Measurements from ENCODE around the gene EIF1AD.
"Not testable (repeated sequence)": the region's sequence is repeated elsewhere in the genome, so short reads cannot be mapped to it uniquely, and the experiment has no call there.

The EIF1AD gene

DNA sequence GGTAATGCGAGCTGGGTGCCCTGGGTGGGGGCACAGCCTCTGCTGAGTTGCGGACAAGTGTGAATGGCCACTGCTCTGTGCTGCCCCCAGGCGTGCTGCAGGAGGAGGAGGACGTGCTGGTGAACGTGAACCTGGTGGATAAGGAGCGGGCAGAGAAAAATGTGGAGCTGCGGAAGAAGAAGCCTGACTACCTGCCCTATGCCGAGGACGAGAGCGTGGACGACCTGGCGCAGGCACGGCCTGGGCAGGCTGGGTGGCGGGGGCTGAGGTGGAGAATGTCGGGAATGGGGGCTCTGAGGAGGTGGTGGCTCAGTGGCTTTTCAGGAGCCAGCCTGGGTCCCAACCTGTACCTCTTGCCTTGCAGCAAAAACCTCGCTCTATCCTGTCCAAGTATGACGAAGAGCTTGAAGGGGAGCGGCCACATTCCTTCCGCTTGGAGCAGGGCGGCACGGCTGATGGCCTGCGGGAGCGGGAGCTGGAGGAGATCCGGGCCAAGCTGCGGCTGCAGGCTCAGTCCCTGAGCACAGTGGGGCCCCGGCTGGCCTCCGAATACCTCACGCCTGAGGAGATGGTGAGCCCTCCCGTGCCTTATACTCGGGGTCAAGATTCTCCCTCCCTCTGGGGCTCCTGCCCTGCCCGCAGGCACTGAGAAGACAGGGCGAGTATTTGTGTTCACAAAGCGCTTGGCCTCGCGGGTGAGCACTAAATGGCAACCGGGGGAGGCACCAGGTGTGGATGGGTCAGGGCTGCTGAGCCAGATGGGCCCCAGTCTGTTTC, 35.8 kb downstream of the EIF1AD start:
- no peak for DNase-seq

- no peak for DNase-seq
Measured at GRCh38 chr11:65964906-65965305, 37.1 kb downstream of the EIF1AD start.

GRCh38 chr11:65962141-65962564, 39.8 kb downstream of the EIF1AD start:
- DNase-seq, result no peak

GRCh38 chr11:65961267-65962140, 40.5 kb downstream of the EIF1AD start, which contains the start of gene SART1:
Gene SART1 (plus strand): TSS chr11:65961734. CDS start chr11:65961781, 47 bp downstream.
- DNase-seq, result peak; percentile 92 to 94

DNA sequence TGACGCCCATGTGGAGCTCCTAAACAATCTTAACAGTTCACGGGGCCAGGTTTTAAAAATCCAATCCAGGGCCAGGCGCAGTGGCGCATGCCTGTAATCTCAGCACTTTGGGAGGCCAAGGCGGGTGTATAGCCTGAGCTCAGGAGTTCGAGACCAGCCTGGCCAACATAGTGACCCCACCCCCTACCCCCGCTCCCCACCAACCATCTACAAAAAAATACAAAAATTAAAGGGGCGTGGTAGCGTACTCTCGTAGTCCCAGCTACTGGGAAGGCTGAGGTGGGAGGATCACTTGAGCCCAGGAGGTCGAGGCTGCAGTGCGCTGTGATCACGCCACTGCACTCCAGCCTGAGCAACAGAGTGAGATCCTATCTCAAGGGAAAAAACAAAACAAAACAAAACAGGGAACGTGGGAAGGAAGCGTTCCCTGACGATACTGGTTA, 41.1 kb downstream of the EIF1AD start:
- no peak for DNase-seq

DNA sequence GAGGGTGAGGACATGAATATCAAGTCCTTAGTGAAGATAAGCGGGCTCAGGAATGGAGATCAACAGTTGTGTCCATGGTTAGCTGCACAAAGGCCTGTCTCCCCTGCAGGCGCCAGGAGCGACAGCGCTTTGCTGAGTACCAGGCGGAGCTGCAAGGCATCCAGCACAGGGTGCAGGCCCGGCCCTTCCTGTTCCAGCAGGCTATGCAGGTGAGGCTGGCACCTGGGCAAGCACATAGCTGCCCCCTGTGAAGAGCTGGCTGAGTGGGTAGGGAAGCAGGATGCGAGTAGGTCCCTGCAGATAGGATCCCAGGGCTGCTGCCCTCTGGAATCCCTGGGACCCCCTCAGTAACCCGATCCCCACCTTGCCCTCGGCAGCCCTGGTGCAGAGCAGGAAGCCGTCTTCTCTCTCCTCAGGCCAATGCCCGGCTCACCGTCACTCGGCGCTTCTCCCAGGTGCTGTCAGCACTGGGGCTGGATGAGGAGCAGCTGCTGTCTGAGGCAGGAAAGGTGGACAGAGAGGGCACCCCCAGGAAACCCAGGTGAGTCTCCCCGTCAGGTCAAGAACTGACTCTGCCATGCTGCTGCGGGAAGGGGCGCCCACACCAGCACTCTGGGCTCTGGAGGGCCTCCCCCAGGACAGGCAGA, 43.1 kb downstream of the EIF1AD start:
- DNase-seq, result no peak

- DNase-seq, result no peak
Measured at GRCh38 chr11:65958291-65958690, 43.7 kb downstream of the EIF1AD start.

DNA sequence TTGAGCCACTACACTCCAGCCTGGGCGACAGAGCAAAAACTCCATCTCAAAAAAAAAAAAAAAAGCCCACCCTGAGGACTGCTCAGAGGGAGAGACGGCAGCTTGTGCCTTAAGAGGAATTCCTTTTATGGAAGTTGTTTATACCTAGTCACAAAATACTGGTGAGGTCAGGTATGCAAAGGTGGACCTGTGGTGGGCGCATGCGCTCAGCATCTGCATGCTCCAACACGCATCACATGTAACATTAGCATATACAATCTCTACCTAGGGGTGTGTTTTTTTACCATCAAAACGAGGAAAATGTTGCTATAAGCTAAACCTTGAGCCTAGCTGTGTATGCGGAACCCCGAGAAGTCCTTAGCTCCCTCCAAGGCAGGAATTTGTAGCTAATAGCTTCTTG, 47.2 kb downstream of the EIF1AD start:
- DNase-seq, result no peak

DNA sequence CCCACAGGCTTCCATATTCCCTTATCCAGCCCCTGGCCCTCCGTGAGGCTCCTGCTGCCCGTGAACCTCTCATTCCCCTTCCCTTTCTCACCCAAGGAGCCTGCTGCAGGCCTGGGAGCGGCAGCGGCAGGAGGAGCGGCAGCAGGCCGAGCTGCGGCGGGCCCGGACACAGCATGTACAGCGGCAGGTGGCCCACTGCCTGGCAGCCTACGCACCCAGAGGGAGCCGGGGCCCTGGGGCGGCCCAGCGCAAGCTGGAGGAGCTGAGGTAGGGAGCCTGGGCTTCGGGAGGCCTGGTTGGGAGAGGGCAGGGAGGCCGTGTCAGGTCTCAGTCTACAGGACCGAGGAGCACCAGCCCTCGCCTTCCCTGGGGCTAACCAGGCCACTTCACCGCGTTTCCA, 48.5 kb downstream of the EIF1AD start:
- DNase-seq, result no peak

DNA sequence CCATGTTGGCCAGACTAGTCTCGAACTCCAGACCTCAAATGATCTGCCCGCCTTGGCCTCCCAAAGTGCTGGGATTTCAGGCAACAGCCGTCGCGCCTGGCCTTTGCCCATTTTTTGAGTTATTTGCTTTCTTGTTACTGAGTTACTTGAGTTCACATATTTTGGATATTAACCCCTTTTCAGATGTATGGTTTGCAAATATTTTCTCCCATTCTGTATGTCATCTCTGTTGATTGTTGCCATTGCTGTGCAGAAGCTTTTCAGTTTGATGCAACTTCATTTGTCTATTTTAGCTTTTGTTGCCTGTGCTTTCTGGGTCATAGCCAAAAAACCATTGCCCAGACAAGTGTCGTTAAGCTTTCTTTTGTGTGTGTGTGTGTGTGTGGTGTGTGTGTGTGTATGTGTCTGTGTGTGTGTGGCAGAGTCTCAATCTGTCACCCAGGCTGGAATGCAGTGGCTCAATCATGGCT, 49.9 kb downstream of the EIF1AD start:
- no peak for DNase-seq

GRCh38 chr11:65951641-65952040, 50.3 kb downstream of the EIF1AD start:
- DNase-seq, result not testable (repeated sequence)

GRCh38 chr11:65950711-65951110, 51.2 kb downstream of the EIF1AD start:
- not testable (repeated sequence) for DNase-seq

DNA sequence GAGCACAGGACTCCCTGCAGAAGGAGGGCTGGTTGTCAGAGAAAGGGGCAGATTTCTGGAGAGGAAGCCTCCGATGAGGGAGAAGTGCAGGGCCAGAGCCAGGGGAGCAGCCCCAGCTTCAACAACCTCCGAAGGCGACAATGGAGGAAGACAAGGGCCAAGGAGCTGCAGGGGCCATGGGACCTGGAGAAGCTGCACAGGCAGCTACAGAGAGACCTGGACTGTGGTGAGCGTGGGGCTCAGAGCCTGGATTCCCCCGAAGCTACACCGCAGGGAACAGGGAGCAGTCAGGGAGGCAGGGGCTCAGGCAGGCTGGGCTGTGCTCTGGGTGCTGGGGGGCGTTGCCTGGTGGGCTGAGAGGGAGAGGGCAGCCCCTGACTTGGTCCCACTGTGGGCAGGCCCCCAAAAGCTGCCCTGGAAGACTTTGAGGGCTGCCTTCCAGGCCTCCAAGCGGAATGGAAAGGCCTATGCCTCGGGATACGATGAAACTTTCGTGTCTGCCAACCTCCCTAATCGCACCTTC, 54.3 kb downstream of the EIF1AD start:
- DNase-seq, result no peak

DNA sequence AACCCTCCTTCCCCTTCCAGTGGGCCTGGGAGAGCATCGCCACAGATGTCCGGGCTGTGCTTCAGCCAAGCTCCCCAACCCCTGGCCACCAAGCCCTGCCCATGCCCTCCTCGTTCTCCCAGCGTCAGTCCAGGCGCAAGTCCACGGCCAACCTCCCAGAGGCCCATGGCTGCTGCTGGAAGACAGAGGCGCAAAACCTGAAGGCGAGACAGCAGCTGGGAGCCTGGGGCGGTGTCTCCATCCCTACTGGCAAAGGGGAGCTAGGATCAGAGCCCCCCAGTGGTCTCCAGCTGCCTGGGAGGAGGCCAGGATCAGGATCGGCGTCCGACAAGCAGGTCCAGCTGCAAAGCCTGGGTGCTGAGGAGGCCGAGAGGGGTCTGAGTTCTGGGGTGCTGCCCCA, 54.8 kb downstream of the EIF1AD start:
- no peak for DNase-seq

DNA sequence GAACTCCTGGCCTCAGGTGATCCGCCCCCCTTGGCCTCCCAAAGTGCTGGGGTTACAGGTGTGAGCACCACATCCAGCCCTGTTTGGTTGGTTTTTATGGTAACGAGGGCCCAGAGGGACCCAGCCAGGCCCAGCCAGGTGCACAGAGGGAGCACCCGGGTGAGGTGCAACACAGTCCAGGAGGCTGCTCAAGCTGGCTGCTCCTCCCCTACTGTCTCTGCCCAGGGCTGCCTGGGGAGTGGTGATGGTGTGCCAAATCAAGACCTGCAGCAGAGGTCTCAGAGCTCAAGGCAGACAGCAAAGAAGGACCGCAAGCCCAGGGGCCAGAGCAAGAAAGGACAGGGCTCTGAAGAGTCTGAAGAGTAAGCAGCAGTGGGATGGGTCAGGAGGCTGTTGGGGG, 55.3 kb downstream of the EIF1AD start:
- DNase-seq, result no peak
